GM23338 (cell line): ENCODE results near the gene HEMK1.

Source experiments
- CREB1 ChIP-seq: fragments of 250-450 bp; sonication (Bioruptor Pico); IDR thresholded peaks from 2 replicates; pipeline ENCODE4 v1.5.0; 2020; ENCODE audit warnings: low read depth, mild to moderate bottlenecking, moderate library complexity
- EZH2 ChIP-seq: fragments of 200-600 bp; sonication (generic); IDR thresholded peaks from one replicate; pipeline ENCODE4 v1.8.0; 2017; ENCODE audit warnings: antibody characterized with exemption, mild to moderate bottlenecking, low read depth; ENCODE audit not compliant: unreplicated experiment
- EZH2phosphoT487 ChIP-seq: fragments of 200-600 bp; sonication (generic); IDR thresholded peaks from one replicate; pipeline ENCODE4 v1.8.1; 2018; ENCODE audit warnings: antibody characterized with exemption; ENCODE audit not compliant: unreplicated experiment
- JUNB ChIP-seq: IDR thresholded peaks from one replicate; pipeline ENCODE4 v1.6.1; 2016; ENCODE audit warnings: antibody characterized with exemption; ENCODE audit not compliant: unreplicated experiment
- POLR2AphosphoS5 ChIP-seq: IDR thresholded peaks from 2 replicates; pipeline ENCODE4 v1.6.1; 2016; ENCODE audit warnings: antibody characterized with exemption, low read depth
- STAT1 ChIP-seq: IDR thresholded peaks from one replicate; pipeline ENCODE4 v1.6.1; 2016; ENCODE audit warnings: antibody characterized with exemption; ENCODE audit not compliant: unreplicated experiment
- TF ChIP-seq, protein P1 (sequence below), 2 experiments: fragments of 200-600 bp in 1 of 2; sonication (generic) in 1 of 2; conservative IDR thresholded peaks; 2 replicates each; pipeline versions ENCODE4 v1.5.1 to v1.6.1; 2016 to 2017; ENCODE audit warnings: antibody characterized with exemption in 2 of 2, low read depth in 2 of 2, mild to moderate bottlenecking in 2 of 2, moderate library complexity in 1 of 2
- TF ChIP-seq, protein P2 (sequence below): IDR thresholded peaks from one replicate; pipeline ENCODE4 v1.6.1; 2018; ENCODE audit warnings: antibody characterized with exemption; ENCODE audit not compliant: unreplicated experiment

DNA sequence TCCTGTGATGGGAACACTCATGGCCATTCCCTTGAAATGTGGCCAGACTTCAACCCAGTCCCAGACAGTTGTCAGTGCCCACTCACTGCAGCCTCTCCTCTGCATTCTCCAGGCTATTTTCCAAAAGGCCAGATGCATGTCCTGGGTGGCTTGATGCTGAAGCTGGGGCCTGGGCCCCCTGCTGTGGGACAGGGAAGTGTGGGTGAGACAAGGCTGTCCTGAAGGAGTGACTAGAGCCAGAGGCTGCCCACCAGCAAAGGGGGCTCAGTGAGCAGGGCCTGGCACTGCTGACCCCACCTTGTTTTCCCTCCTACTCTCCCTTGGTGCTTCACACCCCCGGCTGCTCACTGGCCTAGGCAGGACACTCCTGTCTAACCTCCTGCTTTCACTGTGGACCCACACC lies 30.4 kb downstream of the HEMK1 start:
- TF ChIP-seq POLR2AphosphoS5 (no peak), EZH2 (no peak), JUNB (no peak), STAT1 (no peak), EZH2phosphoT487 (no peak), CREB1 (no peak)
- TF ChIP-seq, protein P1, sequence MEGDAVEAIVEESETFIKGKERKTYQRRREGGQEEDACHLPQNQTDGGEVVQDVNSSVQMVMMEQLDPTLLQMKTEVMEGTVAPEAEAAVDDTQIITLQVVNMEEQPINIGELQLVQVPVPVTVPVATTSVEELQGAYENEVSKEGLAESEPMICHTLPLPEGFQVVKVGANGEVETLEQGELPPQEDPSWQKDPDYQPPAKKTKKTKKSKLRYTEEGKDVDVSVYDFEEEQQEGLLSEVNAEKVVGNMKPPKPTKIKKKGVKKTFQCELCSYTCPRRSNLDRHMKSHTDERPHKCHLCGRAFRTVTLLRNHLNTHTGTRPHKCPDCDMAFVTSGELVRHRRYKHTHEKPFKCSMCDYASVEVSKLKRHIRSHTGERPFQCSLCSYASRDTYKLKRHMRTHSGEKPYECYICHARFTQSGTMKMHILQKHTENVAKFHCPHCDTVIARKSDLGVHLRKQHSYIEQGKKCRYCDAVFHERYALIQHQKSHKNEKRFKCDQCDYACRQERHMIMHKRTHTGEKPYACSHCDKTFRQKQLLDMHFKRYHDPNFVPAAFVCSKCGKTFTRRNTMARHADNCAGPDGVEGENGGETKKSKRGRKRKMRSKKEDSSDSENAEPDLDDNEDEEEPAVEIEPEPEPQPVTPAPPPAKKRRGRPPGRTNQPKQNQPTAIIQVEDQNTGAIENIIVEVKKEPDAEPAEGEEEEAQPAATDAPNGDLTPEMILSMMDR (conservative IDR thresholded peaks at IDR 0.05; ENCODE audit: low read depth in 2 of 2) = no peak
- TF ChIP-seq, protein P2, sequence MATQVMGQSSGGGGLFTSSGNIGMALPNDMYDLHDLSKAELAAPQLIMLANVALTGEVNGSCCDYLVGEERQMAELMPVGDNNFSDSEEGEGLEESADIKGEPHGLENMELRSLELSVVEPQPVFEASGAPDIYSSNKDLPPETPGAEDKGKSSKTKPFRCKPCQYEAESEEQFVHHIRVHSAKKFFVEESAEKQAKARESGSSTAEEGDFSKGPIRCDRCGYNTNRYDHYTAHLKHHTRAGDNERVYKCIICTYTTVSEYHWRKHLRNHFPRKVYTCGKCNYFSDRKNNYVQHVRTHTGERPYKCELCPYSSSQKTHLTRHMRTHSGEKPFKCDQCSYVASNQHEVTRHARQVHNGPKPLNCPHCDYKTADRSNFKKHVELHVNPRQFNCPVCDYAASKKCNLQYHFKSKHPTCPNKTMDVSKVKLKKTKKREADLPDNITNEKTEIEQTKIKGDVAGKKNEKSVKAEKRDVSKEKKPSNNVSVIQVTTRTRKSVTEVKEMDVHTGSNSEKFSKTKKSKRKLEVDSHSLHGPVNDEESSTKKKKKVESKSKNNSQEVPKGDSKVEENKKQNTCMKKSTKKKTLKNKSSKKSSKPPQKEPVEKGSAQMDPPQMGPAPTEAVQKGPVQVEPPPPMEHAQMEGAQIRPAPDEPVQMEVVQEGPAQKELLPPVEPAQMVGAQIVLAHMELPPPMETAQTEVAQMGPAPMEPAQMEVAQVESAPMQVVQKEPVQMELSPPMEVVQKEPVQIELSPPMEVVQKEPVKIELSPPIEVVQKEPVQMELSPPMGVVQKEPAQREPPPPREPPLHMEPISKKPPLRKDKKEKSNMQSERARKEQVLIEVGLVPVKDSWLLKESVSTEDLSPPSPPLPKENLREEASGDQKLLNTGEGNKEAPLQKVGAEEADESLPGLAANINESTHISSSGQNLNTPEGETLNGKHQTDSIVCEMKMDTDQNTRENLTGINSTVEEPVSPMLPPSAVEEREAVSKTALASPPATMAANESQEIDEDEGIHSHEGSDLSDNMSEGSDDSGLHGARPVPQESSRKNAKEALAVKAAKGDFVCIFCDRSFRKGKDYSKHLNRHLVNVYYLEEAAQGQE = no peak
